AG08395 (cell line): Measurements from ENCODE around the gene AZIN2.
"Not testable (repeated sequence)": the region's sequence is repeated elsewhere in the genome, so short reads cannot be mapped to it uniquely, and the experiment has no call there.

Source experiments
- DNase-seq: peaks from one replicate; pipeline ENCODE4 v3.0.0; 2012; ENCODE audit warnings: mixed read lengths, low spot score

AZIN2 gene

GRCh38 chr1:33094971-33095604 lies 14.1 kb downstream of the AZIN2 start:
- DNase-seq, result peak; percentile 63

- no peak for DNase-seq
These were observed 15.5 kb downstream of the AZIN2 start for GRCh38 chr1:33096363-33097005.

GRCh38 chr1:33097137-33097611 lies 16.2 kb downstream of the AZIN2 start:
- DNase-seq, result no peak

GRCh38 chr1:33097762-33098161 lies 16.8 kb downstream of the AZIN2 start:
- DNase-seq, result no peak

- no peak for DNase-seq
These were observed 17.4 kb downstream of the AZIN2 start for GRCh38 chr1:33098371-33098770.

GRCh38 chr1:33099290-33100118 lies 18.6 kb downstream of the AZIN2 start:
- DNase-seq, result peak; percentile 98

- not testable (repeated sequence) for DNase-seq
These were observed 19.1 kb downstream of the AZIN2 start for GRCh38 chr1:33100119-33100415.

- DNase-seq, result no peak
These were observed 29.5 kb downstream of the AZIN2 start for GRCh38 chr1:33110477-33110876.

GRCh38 chr1:33111965-33112364 lies 31.0 kb downstream of the AZIN2 start:
- peak; percentile 16 for DNase-seq

GRCh38 chr1:33117440-33118085 lies 36.6 kb downstream of the AZIN2 start:
- no peak for DNase-seq

GRCh38 chr1:33118274-33118673 lies 37.3 kb downstream of the AZIN2 start:
- DNase-seq, result no peak

GRCh38 chr1:33119050-33119449 lies 38.1 kb downstream of the AZIN2 start:
- no peak for DNase-seq

GRCh38 chr1:33119532-33120217 lies 38.7 kb downstream of the AZIN2 start:
- no peak for DNase-seq

GRCh38 chr1:33120436-33121231 lies 39.7 kb downstream of the AZIN2 start:
- no peak for DNase-seq

GRCh38 chr1:33121728-33122127 lies 40.8 kb downstream of the AZIN2 start:
- DNase-seq, result no peak

- DNase-seq, result no peak
These were observed 41.7 kb downstream of the AZIN2 start for GRCh38 chr1:33122483-33123178.

GRCh38 chr1:33123266-33123665 lies 42.3 kb downstream of the AZIN2 start:
- no peak for DNase-seq

GRCh38 chr1:33124647-33125046 lies 43.7 kb downstream of the AZIN2 start:
- DNase-seq, result not testable (repeated sequence)

- DNase-seq, result no peak
These were observed 45.6 kb downstream of the AZIN2 start for GRCh38 chr1:33126411-33127000.
